ENCODE measurements around the gene CDHR2.

CDHR2 gene

DNA sequence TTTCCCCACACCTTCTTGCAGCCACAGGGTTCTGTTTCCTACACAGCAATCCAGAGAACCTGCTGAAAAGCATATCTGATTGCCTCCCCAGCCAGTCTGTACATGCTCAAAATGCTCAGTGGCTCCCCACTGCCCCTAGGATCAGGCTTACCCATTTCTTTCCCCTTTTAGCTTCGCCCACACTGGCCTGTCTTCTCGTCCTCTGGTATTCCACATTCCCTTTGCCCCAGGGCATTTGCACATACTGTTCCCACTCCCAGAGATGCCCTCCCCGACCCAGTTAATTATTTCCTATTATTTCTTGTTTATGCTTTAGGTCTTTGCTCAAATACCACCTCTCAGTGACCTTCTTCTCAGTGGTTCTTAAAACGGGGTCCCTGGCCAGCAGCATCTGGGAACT is 91.5 kb downstream of the CDHR2 start:
- no peak for DNase-seq (ENCODE audit: low read depth)

DNA sequence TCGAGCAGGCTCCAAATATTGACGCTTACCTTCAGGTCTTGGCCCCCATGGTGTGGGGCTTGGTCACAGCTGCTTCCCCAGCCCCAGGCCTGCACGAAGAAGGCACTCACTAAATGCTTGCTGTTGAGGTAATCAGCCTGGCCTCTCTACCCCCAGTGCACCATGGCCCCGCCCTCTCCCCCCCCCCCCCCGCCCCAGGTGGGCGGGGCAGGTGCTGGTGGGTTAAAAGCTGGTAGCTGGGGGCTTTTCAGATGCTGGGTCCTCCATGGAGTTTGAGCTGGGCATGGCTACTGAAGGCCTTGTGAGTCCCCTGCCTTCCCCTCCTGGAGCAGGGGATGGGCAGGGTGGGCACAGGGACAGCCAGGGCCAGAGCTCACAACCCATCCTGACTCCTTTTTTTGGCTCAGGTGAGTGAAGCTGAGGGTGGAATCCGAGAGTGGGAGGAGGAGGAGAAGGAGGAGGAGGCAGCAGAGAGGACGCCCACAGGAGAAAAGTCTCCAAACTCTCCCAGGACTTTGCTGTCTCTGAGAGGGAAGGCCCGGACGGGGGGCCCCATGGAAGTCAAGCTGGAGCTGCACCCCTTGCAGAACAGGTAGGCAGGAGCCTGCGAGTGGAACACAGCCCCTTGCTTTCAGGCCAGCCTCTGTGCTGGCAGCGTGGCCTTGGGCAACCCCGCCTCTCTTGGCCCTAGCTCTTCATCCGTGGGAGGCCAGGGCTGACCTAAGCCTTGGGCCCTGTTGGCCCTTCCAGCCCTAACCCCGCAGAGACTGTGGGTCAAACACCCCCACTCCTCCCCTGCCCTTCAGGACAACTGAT is 93.7 kb downstream of the CDHR2 start:
- DNase-seq (ENCODE audit: low read depth), result no peak

DNA sequence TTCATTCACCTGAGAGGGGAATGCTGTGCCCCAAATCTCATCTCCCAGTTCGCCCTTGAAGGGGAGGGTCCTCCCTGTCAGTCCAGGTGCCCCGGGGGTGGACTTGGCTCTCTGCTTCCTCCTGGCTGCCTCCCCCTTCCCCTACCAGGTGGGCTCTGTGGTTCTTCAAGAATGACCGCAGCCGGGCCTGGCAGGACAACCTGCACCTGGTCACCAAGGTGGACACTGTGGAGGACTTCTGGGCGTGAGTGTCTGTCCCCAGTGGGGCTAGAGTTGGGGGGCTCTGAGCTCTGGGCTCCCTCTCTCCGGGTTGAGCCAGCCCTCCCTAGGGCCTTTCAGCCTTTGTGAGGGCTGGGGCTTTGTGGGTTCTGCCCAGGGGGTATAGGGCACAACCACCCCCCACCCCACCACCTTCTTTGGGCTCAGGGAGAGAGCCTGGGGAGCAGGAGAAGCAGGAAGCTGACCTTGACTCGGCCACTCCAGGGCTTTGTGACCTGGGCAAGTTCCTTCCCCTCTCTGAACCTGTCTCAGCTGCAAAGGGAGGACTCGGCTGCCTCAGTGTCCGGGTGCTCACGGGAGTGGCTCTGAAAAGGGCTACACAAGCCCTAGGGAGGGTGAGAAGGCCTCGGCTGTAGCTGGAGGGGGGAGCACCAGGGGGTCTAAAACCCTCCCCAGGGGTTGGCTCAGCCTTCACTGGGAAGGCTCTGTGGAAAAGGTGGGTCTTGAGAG is 94.5 kb downstream of the CDHR2 start:
- no peak for DNase-seq (ENCODE audit: low read depth)

DNA sequence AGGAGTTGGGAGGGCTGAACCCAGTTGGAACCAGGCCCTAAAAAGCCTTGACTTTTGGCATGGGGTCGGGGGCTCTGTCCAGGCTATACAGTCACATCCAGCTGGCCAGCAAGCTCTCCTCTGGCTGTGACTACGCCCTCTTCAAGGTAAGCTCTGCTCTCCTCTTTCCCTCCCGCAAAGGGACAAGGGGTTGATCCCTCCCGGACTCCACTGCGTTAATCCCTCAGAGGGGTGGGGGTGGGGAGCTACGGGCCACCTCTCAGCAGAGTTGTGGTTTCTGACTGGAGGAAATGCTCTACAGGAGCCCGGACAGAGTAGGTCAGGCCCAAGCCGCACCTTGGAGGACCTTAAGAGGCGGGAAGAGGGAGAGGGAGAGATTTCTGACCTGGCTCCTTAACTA is 95.2 kb downstream of the CDHR2 start:
- DNase-seq (ENCODE audit: low read depth), result no peak

DNA sequence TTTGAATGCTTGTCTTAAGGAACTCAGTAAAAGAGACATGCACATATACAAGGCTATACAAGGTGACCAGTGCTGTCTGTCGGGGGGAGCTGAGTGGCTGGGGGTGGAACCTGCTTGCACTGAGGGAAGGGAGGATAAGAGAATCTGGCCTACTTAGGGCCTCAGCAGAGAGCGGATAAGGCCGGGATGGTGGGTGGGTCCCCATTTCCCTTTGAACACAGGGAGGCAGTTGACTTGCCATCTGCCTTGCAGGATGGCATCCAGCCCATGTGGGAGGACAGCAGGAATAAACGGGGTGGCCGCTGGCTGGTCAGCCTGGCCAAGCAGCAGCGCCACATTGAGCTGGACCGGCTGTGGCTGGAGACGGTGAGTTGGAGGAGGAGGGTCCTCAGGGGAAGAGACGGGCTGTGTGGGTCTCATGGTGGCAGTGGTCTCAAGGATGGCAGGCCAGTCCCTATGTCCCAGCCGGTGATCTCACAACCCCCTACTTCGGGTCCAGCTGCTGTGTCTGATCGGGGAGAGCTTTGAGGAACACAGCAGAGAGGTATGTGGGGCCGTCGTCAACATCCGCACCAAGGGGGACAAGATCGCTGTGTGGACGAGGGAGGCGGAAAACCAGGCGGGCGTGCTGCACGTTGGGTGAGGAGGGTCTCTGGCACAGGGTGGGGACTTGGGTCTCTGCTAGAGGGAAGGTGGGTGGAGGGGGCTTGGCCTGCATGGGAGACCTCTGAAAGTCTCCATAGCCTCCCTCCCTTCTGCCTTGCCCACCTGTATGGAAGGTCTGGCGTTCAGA is 95.9 kb downstream of the CDHR2 start:
- no peak for DNase-seq (ENCODE audit: low read depth)
